NOMO-1 (cell line): ENCODE results near the gene SSTR5.
"Not testable (repeated sequence)": the region's sequence is repeated elsewhere in the genome, so short reads cannot be mapped to it uniquely, and the experiment has no call there.

Experiments
- DNase-seq, 2 experiments: peaks; one replicate each; lab custom pipeline; 2025; ENCODE audit not compliant: unreplicated experiment in 2 of 2; lab: John Stamatoyannopoulos, UW

SSTR5 gene

DNA sequence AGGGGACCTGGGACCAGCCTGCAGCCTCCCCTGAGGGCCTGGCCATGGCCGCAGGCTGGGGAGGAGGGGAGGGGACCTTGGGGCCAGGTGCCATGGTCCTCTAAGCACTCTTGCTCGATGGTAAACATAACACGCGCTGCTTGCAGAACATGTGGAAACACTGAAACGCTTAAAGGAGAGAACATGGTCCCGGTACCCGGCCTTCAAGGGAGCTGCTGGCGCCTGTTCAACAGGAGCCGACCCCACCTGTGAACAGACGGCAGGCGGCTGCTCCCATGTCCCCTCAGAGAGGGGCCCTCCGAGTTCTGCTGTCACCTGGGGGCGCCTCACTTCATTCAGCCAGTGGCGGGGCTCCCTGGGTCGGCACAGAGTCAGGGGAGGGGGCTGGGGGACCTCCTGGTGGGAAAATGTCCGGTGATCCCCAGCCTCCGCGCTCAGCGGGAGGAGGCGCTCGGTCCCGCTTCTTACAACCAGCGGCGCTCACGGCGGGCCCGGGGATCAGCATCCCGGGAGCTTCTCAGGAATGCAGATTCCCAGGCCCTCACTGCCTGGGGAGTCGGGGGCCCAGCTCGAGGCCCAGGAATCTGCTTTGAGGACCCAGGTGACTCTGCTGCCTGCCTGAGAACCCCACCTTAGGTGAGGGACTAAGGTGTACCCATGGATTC is 854 bp upstream of the SSTR5 start:
- no peak for DNase-seq

GRCh38 chr16:1073262-1073558 is 663 bp downstream of the SSTR5 start:
- no peak for DNase-seq

- DNase-seq = no peak
Measured at GRCh38 chr16:1073566-1074378, 1.2 kb downstream of the SSTR5 start.

DNA sequence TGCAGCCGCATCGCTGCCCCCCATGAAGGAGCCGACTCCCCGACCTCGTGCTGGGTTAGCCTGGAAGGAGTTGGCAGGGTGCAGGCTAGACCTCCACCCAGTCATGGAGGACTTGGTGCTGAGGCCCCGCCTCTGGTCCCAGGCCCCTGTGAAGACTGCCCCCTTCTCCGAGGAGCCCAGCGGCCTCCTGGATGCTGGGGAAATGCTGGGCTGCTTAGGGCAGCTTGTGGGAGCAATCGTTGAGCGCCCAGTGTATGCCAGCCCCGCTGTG is 1.8 kb downstream of the SSTR5 start:
- no peak for DNase-seq

- DNase-seq = no peak
Measured at GRCh38 chr16:1075546-1075945, 3.0 kb downstream of the SSTR5 start.

- no peak for DNase-seq
Measured at GRCh38 chr16:1076801-1077576, 4.4 kb downstream of the SSTR5 start.

DNA sequence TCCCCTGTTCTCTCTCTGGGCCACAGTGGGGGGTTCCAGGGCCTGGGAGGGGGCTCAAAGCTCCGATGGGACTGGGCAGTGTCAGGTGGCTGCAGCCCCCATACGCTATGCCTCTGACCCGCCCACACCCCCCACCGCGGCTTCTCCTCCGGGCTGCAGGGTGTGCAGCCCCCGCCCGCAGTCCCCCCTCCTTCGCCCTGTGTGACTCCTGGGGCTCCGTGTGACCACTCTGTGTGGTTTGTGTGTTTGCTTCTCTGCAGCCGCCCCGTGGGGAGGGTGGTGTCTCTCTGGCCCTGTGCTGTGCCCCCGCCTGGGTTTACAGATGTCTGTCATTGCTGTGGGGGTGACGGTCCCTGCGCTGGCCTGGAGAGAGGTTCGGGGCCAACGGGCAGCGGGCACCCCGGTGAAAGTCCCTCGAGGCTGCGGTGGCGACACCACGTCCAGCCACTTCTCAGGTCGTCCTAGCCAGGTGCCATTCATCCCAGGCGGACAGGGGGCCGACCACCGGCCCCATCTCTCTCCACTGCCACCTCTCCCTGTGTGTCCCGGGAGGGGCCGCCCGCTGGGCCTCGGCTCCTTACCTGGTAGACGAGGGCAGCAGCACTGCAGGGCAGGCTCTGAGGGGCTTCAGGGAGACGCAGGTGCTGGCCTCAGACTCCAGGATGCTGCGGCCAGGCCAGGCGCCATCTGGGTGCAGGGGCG is 5.5 kb downstream of the SSTR5 start:
- DNase-seq = no peak

GRCh38 chr16:1078579-1079021 is 6.1 kb downstream of the SSTR5 start:
- no peak for DNase-seq

- no peak for DNase-seq
Measured at GRCh38 chr16:1079341-1079740, 6.8 kb downstream of the SSTR5 start.

- DNase-seq = no peak
Measured at GRCh38 chr16:1079786-1080525, 7.4 kb downstream of the SSTR5 start.

DNA sequence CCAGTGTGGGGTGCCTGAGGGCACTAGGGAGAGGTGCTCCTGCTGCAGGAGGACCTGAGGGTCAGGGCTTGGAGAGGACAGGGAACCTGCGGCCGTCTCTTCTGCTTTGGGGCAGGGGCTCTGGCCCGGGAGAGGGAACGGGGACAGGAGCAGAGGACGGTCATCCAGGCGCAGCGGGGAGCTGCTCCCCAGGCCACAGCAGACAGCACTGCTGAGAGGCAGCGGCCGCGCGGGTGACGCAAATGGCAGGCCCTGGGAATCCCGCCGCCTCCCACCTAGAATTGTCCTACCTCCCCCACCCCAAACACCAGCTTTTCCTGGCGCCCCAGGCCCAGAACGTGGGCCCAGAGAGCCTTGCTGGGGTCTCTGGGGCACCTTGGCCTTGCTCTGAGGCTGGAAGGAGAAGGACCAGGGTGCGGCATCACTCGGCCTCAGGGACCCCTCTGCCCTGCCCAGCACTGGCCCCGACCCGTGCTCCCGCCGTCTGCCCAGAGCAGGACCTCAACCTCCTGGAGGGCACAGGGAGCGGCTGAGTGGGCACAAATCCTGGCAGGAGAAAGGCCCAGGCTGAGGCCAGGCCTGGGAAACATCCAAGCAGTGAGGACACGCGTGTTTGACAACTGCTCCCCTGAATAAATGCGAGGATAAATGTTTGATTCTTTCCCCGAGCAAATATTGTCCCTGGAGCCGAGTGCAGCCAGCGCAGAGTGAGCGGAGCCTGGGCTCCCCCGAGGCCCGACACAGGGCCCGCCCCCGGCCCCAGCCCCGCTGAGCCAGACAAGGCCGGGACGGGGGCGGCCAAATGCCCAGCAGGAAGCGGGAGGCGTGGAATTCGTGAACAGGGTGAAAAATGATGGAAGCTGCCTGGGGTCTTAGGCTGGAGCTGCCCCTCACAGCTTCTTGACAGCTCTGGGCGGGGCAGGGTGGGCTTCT is 8.5 kb downstream of the SSTR5 start:
- no peak for DNase-seq

DNA sequence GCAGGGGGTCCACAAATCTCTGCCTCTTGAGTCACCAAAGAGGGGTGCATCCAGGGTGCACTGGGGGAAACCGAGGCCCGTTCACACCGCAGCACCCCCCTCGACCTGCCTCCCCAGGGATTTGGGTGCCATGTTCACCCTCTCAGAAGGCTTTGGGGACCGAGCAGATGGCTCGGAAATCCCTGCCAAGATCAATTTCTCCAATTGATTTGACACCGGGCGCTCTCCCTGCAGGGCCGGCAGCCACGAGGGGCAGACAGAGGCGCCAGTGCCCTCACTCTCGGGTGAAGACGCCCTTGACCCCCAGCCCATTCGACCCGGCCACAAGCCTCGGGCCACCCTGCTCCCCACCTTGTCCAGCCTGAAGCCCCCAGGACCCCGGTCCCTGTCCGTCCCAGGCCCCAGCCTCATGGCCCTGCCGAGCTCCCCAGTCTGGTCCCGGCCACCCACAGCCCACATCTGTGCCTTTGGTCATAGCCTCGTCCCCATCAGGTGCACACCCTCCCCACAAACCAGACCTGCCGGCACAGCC is 9.3 kb downstream of the SSTR5 start:
- DNase-seq = no peak

GRCh38 chr16:1082266-1082951 is 9.9 kb downstream of the SSTR5 start:
- no peak for DNase-seq

DNA sequence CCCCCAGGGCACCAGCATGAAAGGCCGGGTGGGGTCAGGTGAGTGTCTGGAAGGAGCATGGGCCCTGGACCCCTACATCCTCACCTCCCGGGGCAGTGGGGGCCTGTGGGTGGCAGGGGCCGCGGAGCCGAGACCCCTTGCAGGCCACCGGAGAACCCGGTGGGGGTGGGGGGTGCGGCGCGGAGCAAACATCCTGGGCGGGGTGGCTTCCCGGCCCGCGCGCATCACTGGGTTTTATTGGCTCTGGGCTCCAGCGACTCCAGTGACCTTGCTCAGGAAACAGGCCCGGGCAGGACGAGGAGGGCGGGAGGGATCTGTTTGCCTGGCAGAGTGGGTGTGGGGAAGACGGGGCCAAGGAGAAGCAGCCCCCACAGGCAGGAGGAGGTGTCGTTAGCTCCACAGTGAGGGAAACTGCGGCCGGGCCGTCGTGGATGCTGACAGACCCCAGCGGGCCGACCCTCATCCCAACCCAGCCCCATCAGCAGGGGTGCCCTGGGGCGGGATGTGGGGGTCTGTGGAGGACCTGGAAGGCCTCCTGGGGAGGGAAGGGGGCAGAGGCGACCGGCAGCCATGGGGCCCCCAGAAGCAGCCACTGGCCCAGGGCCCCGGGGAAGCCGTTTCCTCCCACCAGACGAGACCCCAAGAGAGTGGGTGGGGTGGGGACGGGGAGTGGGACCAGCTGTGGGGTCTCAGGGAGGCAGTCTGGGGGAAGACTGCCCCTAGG is 10.6 kb downstream of the SSTR5 start:
- DNase-seq = no peak

DNA sequence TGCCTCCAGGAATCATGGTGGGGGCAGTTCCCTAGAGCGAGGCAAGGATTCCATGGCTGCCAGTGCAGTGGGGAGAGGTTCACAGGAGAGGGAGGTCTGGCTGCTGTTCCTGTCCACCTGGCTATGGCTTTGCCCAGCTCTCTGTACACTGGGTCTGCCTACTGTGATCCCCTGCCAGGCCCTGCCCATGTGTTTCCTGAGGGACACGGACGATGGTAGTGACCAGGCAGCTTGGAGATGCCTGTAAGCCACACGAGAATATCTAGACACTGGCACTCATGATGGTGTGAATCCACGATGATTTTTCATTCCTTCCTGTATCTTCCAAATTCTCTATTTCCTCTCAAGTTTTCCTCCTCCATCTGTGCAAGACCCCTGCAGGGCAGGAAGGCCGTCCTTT is 12.4 kb downstream of the SSTR5 start:
- DNase-seq = no peak

DNA sequence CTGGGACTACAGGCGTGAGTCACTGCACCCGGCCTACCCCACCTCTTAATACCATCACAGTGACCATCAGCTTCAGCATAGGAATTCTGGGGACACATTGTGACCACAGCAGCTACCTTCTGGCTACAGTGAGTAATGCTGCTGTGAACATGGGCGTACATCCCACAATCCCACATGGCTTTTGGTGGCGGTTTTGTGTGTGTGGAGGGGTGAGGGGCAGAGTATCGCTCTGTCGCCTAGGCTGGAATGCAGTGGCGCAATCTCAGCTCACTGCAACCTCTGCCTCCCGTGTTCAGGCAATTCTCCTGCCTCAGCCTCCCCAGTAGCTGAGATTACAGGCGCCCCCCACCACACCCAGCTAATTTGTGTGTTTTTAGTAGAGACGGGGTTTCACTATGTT is 13.9 kb downstream of the SSTR5 start:
- not testable (repeated sequence) for DNase-seq

GRCh38 chr16:1088295-1089170 is 16.0 kb downstream of the SSTR5 start:
- no peak for DNase-seq
